Cardiac fibroblast (primary cell): ENCODE results near the gene NAGPA.

Source experiments
- DNase-seq, 2 donors: peaks; one replicate each; pipeline versions ENCODE4 v3.0.0 to v3.0.0-alpha.2; 2010; ENCODE audit warnings: low read depth in 2 of 2
- H3K4me3 ChIP-seq, 2 donors: replicated peaks in 1 of 2; 1 replicate in 1 of 2; 2 replicates in 1 of 2; pipeline ENCODE4 v1.5.1; 2011; ENCODE audit warnings: low read depth in 2 of 2, low read length in 2 of 2, mild to moderate bottlenecking in 2 of 2, moderate library complexity in 1 of 2
- TF ChIP-seq, protein P1 (sequence below): IDR thresholded peaks from one replicate; pipeline ENCODE4 v1.5.1; 2011; ENCODE audit warnings: low read depth, mild to moderate bottlenecking, low read length, inconsistent platforms

NAGPA gene

DNA sequence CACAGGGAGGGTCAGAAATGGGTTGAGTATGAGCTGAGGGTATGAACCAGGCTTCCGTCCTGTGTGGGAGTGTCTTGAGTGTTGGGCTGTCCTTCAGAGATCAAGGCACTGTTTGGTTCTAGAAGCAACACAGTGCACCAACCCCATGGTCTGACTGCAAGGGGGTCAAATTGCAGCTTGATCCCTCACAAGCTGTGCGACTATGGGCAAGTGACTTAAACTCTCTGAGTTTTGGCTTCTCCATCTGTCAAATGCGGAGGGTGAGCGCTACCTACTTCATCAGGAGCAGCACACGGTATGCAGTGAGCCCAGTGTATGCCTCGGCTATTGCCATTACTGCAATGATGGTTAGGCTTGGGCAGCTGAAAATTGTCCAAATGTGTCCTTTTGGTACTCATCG, 54.6 kb downstream of the NAGPA start:
- DNase-seq = no peak
- no peak overlapping the region for H3K4me3 ChIP-seq
- TF ChIP-seq, protein P1, sequence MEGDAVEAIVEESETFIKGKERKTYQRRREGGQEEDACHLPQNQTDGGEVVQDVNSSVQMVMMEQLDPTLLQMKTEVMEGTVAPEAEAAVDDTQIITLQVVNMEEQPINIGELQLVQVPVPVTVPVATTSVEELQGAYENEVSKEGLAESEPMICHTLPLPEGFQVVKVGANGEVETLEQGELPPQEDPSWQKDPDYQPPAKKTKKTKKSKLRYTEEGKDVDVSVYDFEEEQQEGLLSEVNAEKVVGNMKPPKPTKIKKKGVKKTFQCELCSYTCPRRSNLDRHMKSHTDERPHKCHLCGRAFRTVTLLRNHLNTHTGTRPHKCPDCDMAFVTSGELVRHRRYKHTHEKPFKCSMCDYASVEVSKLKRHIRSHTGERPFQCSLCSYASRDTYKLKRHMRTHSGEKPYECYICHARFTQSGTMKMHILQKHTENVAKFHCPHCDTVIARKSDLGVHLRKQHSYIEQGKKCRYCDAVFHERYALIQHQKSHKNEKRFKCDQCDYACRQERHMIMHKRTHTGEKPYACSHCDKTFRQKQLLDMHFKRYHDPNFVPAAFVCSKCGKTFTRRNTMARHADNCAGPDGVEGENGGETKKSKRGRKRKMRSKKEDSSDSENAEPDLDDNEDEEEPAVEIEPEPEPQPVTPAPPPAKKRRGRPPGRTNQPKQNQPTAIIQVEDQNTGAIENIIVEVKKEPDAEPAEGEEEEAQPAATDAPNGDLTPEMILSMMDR = no peak

GRCh38 chr16:4976611-4977145, 57.1 kb downstream of the NAGPA start:
- no peak for DNase-seq
- TF ChIP-seq, protein P1 = no peak
- no peak overlapping the region for H3K4me3 ChIP-seq

- TF ChIP-seq, protein P1 = no peak
- H3K4me3 ChIP-seq = no peak overlapping the region
- DNase-seq = no peak
Measured at GRCh38 chr16:4976079-4976478, 57.7 kb downstream of the NAGPA start.
